ENCODE measurements around the gene IRF7.

IRF7 gene

DNA sequence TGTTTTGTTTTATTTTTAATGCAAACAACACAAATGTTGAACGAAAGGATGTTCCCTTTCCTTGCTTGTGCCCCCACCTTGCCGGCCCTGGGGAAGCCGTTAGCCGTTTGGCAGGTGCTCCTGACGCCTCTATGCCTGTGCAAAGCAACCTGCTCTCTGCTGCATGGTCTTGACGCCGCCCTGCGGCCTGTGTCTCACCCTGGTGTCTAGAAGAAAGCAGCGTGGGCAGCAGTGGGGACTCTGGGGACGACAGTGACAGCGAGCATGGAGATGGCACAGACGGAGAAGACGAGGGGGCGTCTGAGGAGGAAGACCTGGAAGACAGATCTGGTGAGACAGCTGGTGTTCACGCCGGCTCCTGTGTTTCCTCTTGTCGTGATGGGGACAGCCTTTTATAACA, 34.0 kb downstream of the IRF7 start:
- peaks cover 73% of the 10 kb centered on the region for H3K79me2 ChIP-seq (ENCODE audit: low read length)
- H3K27me3 ChIP-seq (ENCODE audit: low read depth, low read length) = no peaks in the 10 kb centered on the region
- H3K4me1 ChIP-seq (ENCODE audit: low read length) = peaks cover 21% of the 10 kb centered on the region
- H3K4me3 ChIP-seq (ENCODE audit: low read length) = no peak overlapping the region
- H3K9ac ChIP-seq (ENCODE audit: low read length) = no peak overlapping the region
- H3K9me3 ChIP-seq (ENCODE audit: insufficient read depth, low read length) = no peaks in the 10 kb centered on the region
- H3K4me2 ChIP-seq (ENCODE audit: low read length) = no peak overlapping the region
- no peak overlapping the region for H3K27ac ChIP-seq (ENCODE audit: low read length)
- peaks cover 41% of the 10 kb centered on the region for H3K36me3 ChIP-seq (replicated peaks; ENCODE audit: low read depth, low read length)
- H4K20me1 ChIP-seq (ENCODE audit: insufficient read depth, low read length) = peaks cover 61% of the 10 kb centered on the region
- TF ChIP-seq, protein P1, sequence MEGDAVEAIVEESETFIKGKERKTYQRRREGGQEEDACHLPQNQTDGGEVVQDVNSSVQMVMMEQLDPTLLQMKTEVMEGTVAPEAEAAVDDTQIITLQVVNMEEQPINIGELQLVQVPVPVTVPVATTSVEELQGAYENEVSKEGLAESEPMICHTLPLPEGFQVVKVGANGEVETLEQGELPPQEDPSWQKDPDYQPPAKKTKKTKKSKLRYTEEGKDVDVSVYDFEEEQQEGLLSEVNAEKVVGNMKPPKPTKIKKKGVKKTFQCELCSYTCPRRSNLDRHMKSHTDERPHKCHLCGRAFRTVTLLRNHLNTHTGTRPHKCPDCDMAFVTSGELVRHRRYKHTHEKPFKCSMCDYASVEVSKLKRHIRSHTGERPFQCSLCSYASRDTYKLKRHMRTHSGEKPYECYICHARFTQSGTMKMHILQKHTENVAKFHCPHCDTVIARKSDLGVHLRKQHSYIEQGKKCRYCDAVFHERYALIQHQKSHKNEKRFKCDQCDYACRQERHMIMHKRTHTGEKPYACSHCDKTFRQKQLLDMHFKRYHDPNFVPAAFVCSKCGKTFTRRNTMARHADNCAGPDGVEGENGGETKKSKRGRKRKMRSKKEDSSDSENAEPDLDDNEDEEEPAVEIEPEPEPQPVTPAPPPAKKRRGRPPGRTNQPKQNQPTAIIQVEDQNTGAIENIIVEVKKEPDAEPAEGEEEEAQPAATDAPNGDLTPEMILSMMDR (IDR thresholded peaks at IDR 0.05; ENCODE audit: low read depth, low read length) = no peak
- no peak overlapping the region for H2AFZ ChIP-seq (ENCODE audit: low read depth, low read length)

DNA sequence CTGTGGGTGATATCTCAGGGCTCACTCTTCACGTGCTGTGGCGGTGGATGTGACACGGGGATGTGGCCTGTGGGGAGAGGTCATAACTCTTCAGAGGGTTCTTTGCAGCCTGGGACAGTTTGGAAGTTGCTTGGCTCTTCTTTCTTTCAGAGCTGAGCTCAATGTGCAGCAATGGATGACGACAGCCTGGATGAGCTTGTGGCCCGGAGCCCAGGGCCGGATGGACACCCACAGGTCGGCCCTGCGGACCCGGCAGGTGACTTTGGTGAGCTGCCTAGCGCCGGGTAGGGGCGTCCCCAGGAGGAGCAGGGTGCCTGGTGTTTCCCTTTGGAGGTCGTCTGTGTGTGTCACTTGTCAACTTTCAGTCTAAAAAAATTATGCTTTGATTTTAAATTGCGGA, 34.4 kb downstream of the IRF7 start:
- H2AFZ ChIP-seq (ENCODE audit: low read depth, low read length) = no peak overlapping the region
- TF ChIP-seq, protein P1 (IDR thresholded peaks at IDR 0.05; ENCODE audit: low read depth, low read length) = no peak
- no peak for TF ChIP-seq EZH2phosphoT487 (IDR thresholded peaks at IDR 0.05; ENCODE audit: low read depth)
- no peak overlapping the region for H3K4me3 ChIP-seq (ENCODE audit: low read length)
- H3K79me2 ChIP-seq (ENCODE audit: low read length) = peaks cover 75% of the 10 kb centered on the region
- no peak overlapping the region for H3K27ac ChIP-seq (ENCODE audit: low read length)
- peaks cover 37% of the 10 kb centered on the region for H3K36me3 ChIP-seq (replicated peaks; ENCODE audit: low read depth, low read length)
- peaks cover 61% of the 10 kb centered on the region for H4K20me1 ChIP-seq (ENCODE audit: insufficient read depth, low read length)
- H3K9ac ChIP-seq (ENCODE audit: low read length) = no peak overlapping the region
- no peaks in the 10 kb centered on the region for H3K27me3 ChIP-seq (ENCODE audit: low read depth, low read length)
- H3K4me1 ChIP-seq (ENCODE audit: low read length) = peaks cover 21% of the 10 kb centered on the region
- H3K4me2 ChIP-seq (ENCODE audit: low read length) = no peak overlapping the region
- no peaks in the 10 kb centered on the region for H3K9me3 ChIP-seq (ENCODE audit: insufficient read depth, low read length)

DNA sequence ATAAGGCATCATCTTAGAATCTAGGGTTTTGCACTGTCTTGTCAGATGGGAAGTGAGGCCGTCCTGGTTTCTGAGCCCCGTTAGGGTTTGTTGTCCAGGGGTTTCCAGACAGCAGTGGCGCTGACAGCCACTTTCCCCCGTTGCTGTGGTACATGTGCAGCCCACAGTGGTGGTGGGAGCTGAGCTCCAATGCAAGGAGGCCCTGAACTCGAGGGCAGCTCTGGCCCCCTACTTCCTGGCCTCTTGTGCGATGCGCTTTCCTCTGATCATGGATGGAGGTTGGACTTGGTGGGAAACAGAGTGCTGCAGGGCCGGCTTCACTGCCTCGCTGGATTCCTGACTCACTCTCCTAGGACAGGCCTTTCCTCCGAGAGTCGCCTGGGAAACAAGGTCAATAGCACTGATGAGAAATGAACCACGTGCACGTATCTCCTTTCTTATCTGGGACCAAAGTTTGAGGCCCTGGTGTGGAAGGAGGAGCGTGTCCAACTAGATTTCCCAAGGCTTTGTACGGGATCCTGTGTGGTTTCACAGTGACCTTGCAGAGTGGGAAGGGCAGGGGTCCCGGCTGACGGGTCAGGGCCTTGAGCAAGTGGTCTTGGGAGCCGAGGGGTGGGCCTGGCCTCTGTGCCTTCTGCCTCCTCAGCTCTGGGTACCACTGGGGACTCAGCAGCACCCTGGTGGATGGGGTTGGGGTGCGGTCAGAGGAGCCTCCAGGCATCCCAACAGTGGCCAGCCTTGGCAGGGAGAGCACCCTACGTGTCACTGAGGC, 35.7 kb downstream of the IRF7 start:
- Histone ChIP-seq H3K9me3 (ENCODE audit: insufficient read depth, low read length) (no peaks in the 10 kb centered on the region), H3K4me3 (ENCODE audit: low read length) (no peak overlapping the region), H3K36me3 (replicated peaks; ENCODE audit: low read depth, low read length) (peaks cover 35% of the 10 kb centered on the region), H3K9ac (ENCODE audit: low read length) (no peak overlapping the region), H3K4me1 (ENCODE audit: low read length) (peaks cover 24% of the 10 kb centered on the region), H3K27ac (ENCODE audit: low read length) (no peak overlapping the region), H2AFZ (ENCODE audit: low read depth, low read length) (no peak overlapping the region), H3K4me2 (ENCODE audit: low read length) (no peak overlapping the region), H3K27me3 (ENCODE audit: low read depth, low read length) (no peaks in the 10 kb centered on the region), H4K20me1 (ENCODE audit: insufficient read depth, low read length) (peaks cover 61% of the 10 kb centered on the region), H3K79me2 (ENCODE audit: low read length) (peaks cover 73% of the 10 kb centered on the region)
- no peak for TF ChIP-seq EZH2phosphoT487 (IDR thresholded peaks at IDR 0.05; ENCODE audit: low read depth)

DNA sequence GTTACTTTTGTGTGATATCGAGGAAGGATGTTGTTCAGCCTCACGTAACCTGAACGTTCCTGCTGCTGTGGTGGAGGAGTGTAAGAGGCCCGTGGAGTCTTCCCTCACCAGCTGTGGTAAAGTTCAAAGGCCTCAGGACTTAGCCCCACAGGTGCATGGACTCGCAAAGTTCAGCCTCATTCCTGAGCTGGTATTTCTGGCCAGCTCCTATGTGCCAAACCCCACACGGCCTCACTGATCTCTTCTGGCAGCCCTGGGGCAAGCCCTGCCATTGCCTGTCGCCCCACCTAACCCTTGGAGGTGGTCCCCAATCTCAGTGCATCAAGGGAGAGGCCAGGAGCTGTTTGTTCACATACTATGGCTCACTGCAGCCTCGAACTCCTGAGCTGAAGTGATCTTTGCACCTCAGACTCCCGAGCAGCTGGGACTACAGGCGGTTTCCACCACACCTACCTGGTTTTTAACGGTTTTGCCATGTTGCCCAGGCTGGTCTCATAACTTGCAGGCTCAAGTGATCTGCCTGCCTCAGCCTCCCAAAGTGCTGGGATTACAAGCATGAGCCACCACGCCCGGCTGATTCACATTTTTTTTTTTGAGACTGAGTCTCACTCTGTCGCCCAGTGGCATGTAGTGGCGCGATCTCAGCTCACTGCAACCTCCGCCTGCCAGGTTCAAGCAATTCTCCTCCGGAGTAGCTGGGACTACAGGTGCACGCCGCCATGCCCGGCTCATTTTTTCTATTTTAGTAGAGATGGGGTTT, 37.3 kb downstream of the IRF7 start:
- no peak for TF ChIP-seq EZH2phosphoT487 (IDR thresholded peaks at IDR 0.05; ENCODE audit: low read depth)
- TF ChIP-seq, protein P1 (IDR thresholded peaks at IDR 0.05; ENCODE audit: low read depth, low read length) = no peak
- H3K27me3 ChIP-seq (ENCODE audit: low read depth, low read length) = no peaks in the 10 kb centered on the region
- H3K9me3 ChIP-seq (ENCODE audit: insufficient read depth, low read length) = no peaks in the 10 kb centered on the region
- no peak overlapping the region for H2AFZ ChIP-seq (ENCODE audit: low read depth, low read length)
- H3K36me3 ChIP-seq (replicated peaks; ENCODE audit: low read depth, low read length) = peaks cover 25% of the 10 kb centered on the region
- H3K4me1 ChIP-seq (ENCODE audit: low read length) = peaks cover 24% of the 10 kb centered on the region
- peaks cover 64% of the 10 kb centered on the region for H3K79me2 ChIP-seq (ENCODE audit: low read length)
- peak overlapping the region; percentile 99 for H3K4me2 ChIP-seq (ENCODE audit: low read length)
- peaks cover 52% of the 10 kb centered on the region for H4K20me1 ChIP-seq (ENCODE audit: insufficient read depth, low read length)
- H3K27ac ChIP-seq (ENCODE audit: low read length) = no peak overlapping the region
- peak overlapping the region; percentile 95 for H3K4me3 ChIP-seq (ENCODE audit: low read length)
- peak overlapping the region; percentile 76; the same call in 1 of the 2 replicates for H3K9ac ChIP-seq (ENCODE audit: low read length)
